GM18502 (cell line): ENCODE measurements around the gene SCAMP4.

Experiments
- ATAC-seq: cut with Tn5 transposase; IDR thresholded peaks from one replicate; pipeline ENCODE4 v1.9.1; 2021; ENCODE audit warnings: mild to moderate bottlenecking; ENCODE audit not compliant: unreplicated experiment, poor library complexity

SCAMP4 gene

DNA sequence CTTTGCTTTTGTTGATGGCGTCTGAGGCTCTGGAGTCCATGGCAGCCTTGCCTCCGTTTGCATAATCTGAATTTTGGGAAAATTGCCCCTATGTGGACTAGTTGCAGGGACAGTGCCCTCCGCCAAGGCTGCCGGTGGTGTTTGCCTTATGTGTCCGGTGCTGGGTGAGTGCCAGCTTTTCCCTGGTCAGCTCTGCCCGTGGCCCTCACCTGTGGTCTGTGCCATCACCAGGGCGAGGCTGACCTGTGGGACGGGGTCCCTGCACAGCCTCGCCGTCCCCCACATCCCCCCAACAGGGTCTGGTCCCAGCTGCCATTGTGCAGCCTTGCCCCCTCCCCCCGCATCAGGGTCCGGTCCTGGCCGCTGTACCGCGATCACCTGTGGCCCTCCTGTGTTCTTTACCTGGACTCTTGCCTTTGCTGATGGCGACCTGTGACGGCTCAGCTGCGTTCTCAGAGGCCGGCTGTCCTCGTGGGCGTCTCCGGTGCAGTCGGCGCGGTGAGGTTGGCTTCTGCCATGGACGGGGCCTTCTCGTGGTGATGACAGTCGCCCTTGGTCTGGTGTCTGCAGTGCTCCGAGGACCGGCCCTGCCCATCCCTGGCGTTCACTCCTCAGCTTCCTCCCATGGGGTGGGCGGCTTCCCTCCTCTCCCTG is 48.4 kb downstream of the SCAMP4 start:
- no peak for ATAC-seq

- no peak for ATAC-seq
These were observed 49.3 kb downstream of the SCAMP4 start for GRCh38 chr19:1954532-1954933.

- ATAC-seq: no peak
These were observed 50.2 kb downstream of the SCAMP4 start for GRCh38 chr19:1955171-1956121.

DNA sequence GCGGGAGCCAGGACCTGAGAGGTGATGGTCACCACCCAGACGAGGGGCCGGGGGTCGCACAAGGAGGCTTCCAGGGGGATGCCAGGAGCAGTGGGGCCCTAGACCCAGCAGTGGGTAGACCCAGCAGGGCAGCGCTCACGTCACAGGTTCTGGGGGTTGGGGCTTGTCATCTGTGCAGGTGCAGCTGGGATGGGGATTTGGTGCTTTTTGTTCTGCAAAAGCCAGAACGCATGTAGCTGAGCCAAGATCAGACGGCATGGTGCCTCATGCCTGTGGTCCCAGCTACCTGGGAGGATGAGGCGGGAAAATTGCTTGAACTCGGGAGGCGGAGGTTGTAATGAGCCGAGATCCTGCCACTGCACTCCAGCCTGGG is 50.9 kb downstream of the SCAMP4 start:
- no peak for ATAC-seq

DNA sequence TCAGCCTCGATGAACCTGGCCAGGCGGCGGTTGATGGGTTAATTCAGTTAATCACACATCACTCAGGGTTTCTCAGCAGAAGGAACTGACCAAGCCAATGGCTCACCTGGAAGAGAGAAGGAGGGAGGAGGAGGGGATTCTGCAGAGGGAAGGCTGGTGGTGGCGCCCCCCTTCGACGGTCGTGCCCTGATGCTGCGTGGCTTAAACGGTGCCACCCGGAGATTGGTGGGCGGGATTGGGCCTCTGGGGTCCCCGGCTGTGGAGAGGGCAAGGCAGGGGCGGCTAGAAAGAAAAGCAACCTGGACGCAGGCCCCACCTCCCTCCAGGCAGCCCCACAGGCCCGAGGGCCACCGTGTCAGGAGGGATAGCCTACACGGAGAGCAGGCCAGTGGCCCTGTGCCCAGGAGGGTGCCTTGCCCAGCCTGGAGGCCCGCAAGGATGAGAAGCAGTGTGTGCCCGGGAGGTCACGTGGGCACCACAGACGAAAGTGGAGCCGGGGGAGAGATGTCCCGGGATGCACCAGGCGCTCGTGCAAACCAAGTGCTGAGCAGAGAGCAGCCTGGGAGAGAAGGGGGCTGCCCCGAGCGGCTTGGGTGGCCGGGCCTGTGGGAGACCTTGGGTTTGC is 51.8 kb downstream of the SCAMP4 start:
- ATAC-seq: no peak

DNA sequence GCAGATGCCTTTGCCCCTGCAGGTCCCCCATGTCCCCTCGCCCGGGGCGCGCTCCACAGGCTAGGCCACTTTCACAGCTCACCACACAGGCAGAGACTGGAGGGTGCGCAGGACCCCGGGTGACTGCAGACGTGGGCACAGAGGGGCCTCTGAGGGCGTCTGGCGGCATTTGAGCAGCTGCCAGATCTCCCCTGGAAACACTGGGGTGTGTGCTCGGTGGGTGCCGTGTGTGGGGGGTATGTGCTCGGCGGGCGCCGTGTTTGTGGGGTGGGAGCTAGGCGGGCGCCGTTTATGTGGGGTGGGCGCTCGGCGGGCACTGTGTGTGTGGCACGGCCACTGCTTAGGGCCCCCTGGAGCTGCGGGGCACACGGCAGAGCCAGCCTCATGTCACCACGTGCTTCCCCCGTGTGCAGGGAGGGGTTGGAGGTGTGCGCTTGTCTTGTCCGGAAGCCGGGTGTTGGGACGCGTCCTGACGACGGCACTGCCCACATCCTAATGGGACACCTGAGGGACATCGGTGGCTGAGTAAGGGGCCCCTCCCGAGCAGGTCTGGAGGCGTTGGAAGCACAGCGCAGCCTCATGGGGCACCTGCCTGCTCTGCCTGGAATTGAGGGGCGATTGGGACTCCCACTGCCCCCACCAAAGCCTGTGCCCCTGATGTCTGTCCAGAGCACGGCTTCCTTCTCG is 52.5 kb downstream of the SCAMP4 start:
- no peak for ATAC-seq

GRCh38 chr19:1959928-1960589 is 54.9 kb downstream of the SCAMP4 start:
- ATAC-seq: no peak

DNA sequence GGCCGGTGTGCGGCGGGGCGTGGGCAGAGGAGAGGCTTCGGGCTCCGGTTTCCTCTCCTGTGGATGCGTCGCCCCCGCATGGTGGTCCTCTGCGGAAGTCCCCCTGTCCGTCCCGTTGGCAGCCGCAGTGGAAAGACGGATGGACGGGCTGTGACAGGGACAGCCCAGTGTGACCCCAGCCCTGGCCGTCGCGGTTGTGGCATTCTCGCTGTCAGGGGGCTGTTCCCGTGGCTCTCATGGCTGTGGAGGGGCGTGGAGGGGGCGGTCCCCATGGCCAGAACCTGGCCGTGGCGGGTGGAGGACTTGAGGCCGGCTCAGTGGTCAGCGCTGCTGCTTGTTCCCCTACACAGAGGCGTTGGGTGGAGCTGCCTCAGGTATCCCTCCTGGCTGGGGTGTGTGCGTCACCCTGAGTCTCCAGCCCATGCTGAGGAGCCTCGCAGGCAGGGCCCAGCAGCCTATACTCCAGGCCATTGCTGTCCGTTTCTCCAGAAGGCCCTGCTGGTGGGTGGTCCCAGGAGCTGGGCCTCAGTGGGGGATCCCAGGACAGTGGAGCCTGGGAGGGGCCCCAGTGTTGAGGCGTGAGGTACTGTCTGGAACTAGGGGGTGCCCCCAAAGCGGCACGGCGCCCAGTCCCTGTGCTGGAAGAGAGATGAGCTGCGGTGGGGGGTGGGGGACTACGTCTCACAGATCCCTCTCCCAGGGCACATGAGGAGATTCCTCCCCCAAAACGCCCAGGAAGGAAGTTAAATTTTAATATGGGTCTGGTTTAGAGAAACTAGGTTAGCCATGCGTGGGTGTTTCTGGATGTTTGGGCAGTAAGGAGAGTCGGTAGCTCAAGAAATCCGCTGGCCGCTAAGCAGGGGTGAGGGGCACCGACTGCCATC is 56.0 kb downstream of the SCAMP4 start:
- ATAC-seq: no peak

DNA sequence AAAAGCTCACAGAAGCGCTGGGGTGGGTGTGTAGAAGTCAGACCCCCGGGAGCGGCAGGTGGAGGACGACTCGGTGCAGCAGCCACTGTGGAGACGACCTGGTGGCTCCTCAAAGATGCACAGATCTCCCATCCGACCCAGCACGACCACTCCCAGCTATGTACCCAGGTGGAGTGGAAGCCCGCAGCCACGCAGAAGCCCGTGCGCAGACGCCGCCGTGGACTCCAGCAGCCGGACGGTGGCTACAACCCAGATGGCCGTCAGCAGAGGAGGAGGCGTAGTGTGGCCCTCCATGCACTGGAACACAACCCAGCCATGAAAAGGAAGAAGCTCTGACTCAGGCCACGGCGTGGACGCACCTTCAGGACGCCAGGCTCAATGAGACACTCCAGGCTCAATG is 57.5 kb downstream of the SCAMP4 start:
- no peak for ATAC-seq

DNA sequence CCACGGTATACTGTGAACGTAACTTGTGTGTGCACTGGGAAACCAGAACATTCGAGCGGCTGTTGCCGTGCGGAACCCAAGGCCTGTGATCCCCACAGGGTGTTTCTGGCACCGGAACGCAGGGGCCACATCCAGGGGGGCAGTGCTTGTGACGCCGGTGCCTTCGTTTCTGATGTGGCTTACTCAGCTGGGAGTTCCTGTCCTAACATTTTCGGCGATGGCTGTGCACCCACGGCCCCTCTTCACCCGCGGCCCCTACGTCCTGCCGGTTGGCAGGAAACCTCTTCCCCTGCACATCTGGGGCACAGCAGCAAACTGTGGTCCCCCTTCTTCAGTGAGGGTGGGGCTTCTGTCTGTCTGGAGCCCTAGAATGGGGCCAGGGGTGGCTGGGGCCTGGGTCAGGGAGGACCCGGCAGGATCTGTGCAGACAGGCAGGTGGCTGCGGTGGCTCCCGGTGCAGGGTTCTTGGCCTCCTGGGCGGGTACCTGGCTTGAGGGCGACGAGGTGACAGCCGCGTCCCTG is 61.9 kb downstream of the SCAMP4 start:
- no peak for ATAC-seq

- ATAC-seq: no peak
These were observed 63.3 kb downstream of the SCAMP4 start for GRCh38 chr19:1968279-1969175.

DNA sequence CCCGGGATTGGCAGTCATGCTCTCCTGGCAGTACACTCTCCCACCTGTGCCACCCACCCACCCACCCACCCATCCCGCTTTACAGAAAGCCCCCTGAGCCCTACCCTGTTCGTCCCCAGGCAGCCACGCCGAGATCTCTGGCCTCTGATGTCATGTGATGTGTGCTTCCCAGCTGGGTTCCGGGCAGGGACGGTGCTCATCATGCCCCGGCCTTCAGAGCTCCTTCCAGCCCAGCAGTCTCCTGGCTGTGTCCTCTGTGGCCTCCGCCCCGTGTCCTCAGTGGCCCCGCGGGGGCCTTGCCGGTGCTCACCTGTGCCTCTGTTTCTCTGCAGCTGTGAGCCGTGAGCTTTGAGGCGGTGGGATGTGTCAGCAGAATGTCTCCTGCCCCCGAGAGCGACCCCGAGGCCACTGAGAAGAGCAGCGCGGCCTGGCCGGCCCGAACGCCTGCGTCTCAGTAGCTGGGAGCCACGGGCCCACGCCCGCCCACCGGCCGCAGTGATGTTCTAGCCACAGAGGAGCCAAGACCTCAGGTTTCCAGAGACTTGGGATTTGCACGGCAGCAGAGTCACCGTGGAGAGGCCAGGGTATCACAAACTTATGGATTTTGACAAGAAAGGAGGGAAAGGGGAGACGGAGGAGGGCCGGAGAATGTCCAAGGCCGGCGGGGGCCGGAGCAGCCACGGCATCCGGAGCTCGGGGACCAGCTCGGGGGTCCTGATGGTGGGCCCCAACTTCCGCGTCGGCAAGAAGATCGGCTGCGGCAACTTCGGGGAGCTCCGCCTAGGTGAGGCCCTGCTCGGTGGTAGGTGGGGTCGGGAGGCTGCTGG is 64.2 kb downstream of the SCAMP4 start:
- ATAC-seq: no peak

GRCh38 chr19:1970003-1970805 is 65.0 kb downstream of the SCAMP4 start:
- ATAC-seq: no peak

DNA sequence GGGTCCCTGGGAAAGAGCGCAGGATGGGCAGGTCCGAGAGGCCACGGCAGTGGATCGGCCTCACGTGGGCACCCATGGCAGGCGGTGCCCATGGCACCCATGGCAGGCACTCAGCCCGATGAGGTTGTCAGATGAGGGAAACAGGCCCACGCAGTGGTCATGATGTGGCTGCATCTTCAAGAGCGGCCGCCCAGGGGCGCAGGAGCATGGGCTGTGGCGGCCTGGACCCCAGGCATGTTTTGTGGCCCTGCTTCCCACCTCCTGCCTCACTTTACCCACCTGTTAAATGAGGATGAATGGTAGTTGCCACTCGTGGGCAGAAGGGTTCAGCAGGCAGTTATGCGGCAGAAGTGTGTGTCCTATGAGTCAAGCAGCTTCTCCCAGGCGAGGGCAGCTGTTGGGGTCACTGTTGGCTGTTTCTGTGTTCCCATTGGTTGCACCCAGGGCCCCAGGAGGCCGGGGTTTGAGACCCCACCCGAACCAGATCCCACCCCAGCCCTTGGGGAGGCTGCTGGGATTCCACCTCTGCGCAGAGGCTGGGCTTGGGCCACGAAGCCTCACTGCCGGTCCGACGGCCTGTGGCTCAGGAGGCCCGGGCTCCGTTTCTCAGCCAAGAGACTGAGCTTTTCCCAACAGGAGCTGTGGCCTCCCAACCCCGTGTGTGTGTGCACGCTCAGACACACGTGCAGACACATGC is 65.8 kb downstream of the SCAMP4 start:
- ATAC-seq: no peak

DNA sequence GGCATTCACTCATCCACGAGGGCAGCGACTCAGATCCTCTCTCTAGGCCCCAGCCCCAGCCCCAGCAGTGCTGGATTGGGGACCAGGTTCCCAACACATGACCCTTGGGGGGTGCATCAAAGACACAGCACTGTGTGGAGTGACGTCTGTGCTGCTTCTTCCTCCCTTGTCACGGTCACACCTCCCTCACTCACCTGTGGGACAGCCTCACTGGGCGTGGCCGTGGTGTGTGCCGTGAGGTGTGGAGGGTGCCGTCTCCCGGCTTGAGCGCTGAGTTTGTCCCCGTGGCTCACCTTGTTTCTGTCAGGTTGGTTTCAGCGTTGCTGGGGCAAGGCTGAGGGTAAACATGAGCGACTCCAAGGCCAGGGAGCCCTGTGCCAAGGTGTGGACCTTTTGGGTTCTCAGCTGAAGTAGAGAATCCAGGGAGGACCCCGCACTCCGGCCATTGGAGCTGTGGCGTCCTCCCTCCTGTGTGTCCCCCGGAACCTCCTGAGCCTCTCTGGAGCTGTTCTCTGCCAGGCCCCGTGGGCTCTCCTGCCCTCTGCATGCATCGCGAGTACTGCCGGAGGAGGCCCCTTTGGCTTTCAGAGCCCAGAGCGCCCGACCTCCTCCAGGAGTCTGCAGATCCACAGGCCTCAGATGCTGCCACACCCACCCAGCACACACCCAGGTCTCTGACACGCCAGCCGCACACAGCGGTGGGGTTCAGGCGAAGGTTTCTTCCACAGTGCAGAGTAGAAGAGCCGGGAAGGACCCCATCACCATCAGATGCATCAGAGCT is 69.4 kb downstream of the SCAMP4 start:
- no peak for ATAC-seq
